ENCODE measurements around the gene MEIS2.
A peak's percentile ranks its signal among the peaks of the same experiment; 100 is the strongest.

MEIS2 gene

DNA sequence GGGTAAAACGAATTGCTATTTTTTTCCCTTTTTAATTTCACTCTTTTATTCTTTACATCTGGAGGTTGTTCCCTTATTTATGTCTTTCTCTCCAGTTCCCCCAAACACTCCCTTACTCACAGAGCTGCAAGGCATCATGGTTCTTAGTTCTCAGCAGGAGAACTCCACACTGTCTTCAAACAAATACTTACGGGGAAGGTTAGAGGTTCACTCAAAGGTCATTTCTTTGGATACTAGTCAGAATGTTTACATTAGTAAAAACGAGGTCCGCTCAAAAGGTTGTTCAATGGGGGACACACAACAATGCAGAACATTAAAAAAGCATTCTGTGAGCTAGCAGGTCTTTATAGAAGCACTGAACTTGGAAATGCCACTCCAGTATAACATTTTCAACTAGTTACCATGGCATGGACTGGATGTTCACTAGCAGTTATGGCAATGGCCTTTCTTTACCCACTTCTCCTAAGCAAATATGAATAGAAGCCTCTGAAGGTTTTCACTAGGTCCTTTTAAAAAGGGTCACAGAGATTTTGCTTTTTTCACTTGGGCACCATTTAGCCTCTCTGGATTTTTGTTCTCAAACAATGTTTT is 201.7 kb downstream of the MEIS2 start:
- no peak for DNase-seq (ENCODE audit: low read depth)

DNA sequence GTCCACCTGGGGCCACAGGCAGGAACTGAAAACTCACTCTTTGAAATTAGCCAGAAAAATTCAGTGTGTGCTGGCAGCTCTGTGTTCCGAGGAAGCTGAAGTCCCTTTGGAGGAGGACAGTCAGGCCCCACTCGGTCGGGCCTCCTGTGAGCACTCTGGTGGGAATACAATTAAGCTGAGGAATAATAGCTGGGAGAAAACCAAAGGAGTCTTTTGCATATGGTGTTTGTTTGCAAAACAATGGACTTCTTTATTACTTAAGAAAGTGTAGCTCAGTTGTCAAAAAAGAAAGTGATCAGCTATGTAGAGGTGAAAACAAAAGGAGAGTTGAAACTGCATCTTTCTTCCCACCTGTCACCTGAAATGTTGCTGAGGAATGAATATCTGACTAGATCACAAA is 202.5 kb downstream of the MEIS2 start:
- no peak for DNase-seq (ENCODE audit: low read depth)

DNA sequence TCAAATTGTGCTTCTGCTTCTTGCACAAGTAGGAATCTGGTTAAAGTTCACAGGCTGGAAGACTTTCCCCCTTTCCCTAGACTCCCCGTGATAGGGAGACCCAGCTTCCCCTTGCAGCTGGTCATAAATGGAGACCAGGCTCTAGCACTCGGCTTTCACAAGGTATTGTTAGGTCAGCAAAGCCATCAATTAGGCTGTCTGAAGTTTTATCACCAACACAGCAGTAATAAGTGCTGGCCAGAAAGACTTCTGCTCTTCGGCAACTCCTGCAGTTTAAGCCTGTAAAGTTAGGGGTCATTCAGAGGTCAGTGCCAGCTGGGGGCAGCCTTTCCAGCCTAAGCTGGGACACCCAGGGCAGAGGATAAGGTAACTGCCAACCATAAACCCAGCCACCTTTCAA is 203.4 kb downstream of the MEIS2 start:
- peak; percentile 17 for DNase-seq (ENCODE audit: low read depth)

DNA sequence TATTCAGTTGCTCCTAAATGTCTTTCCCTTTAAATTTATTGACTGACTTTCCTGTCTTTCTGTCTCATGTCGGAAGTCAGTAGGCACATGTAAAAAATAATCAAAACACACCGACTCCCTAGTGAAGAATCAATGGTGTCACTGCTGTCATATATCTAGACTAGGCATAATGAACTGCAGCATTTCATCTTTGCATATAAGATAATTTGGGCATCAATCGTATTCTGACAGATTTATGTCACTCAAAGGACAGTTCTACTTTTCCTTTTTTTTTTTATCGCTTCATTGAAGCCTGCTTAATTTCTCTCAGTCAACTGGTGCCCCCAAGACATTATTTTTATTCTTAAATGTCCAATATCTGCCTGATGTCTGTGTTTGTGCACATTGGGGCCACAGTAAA is 206.3 kb downstream of the MEIS2 start:
- no peak for DNase-seq (ENCODE audit: low read depth)

DNA sequence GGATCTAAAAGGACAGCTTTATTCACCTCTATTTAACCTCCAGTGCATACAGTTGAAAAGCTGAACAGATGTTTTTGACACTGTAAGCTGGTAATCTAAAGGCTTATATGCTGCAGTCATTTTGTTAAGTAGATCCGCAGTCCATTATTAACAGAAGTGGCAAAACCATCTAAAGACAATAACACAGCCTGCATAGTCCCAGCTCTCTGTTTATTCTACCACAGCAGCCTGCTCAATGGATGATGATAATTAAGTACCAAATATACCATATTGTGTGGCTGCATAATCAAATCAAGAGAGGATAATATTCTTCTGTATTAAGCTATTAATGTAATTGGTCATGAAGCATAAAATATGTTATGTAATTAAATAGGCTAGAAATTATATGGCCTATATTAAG is 207.1 kb downstream of the MEIS2 start:
- no peak for DNase-seq (ENCODE audit: low read depth)

DNA sequence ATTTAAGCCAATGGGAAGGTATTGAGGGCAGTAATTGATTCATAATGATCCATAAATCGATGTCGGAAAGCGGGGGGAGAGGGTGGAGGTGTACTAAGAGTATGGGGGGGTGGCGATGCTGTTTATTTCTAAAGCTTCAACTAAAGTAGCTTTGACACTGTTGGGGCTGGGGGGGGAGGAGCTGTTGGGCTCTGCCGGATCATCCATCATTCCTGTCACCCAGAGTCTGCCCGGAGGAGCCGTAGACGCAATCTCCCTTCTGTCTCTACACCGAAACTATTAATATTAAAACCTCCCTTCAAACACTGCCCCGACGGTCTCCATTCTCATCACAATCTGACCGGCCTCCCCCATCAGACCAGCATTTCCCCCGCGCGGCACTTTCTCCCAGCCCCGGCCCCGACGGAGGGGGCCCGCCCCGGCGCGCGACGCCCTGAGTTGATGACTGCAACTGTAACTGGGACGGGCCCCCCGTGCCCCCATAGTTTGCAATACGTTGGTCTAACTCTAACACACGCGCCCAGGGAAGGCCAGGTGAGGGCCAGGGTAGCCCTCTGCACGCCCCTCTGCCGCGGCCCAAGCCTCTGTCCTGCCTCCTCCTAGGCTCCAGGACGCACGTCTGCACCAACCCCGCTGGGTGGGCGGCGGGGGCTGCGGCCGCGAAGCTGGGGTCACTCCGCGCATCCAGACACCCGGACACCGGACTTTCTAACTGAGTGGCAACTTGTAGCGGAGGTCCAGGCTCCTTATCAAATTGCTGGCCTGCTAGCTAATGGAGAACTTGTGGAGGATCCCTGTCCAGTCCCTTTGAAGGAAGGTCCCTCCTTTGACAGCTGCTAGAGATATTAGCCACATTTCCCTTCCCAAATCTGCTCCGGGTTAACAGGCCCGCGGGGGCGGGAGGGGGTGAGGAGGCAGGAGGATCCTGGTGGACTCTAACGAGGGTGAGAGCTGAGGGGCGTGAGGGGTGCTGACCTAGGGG is 212.0 kb downstream of the MEIS2 start:
- DNase-seq (ENCODE audit: low read depth) = no peak

DNA sequence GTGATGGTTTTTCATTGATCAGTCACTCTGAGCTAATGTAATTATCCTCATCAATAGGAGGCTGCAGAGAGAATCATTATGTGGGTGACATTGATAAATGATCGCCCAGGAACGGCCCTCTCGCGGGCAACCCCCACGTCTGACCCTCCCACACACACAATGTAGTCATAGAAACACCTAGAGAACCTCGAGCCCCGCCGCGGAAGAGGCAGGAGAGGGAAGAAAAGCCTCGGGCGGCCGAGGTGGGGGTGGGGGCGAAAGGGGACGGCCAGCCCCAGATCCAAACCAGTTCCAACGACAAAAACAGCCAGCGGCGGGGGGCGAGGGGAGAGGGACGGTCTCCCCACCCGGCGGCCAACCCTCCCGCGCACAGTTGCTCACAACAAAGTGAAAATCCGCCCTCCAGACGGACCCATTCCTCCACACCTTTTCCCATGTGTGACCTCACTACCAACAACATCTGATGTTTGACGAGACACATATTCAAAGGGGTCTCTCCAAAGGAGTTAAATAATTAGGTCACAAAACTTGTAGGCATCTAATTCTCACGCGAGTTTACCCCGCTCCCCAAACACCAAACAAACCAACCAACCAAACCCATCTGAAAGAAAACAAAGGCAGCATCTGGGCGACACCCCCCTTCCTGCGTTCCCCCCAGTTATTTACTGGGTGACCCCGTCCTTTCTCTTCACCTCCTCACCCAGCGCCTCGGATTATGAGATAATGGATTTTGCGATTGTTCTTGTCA is 213.0 kb downstream of the MEIS2 start:
- DNase-seq (ENCODE audit: low read depth) = no peak

DNA sequence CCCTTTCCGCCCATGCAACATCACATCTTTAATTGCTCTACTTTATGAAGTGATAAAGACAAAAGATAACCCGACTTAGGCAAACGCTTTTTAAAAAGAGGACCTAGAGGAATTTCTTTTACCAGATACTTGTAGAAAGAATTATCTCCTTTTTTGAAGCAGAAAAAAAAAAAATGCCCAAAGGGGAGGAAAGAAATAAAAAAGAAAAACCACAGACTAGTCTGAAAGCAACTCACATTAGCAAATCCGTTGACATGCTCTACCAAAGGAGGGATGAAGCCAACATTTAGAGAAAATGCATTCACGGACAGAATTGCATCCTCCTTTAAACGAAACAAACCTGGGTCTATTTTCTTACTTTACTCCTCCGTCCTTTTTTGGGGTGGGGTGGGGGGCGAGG is 213.6 kb downstream of the MEIS2 start:
- DNase-seq (ENCODE audit: low read depth) = no peak

DNA sequence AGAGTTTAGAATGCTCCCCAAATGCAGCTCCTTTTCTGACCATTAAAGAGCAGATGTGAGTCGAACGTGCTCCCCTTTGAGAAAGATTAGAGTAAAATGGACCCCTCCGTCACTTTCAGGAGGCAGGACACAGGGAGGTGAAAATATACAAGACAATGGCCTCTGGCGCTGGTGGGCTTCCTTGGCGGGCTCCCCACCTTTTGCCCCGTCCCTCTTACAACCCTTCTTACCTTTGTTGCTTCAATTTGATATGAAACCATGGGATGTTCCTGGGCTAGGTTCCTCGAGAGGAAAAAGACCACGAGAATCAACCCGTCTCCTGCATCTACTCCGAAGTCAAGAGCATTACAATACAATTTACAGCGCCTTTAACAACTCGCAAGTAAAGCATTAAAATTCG is 214.2 kb downstream of the MEIS2 start:
- DNase-seq (ENCODE audit: low read depth) = no peak

DNA sequence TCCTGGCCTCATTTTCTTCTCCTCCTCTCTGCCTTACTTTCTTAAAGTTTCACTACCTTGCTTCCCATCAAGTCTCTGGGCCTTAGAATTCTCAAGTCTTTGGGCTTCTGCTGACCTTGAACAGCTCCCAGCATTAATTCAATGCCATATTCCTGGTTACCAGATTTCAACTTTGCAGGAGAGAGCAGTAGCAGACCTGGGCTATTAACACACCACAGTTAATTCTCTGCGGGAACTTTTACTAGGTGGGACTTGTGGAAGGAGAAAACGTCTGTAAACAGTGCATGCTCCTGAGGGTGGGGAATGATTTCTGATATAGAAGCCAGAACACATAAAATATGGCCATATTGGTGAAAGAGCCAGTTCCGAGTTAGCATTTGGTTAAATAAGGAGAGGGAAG is 214.6 kb downstream of the MEIS2 start:
- DNase-seq (ENCODE audit: low read depth) = no peak

DNA sequence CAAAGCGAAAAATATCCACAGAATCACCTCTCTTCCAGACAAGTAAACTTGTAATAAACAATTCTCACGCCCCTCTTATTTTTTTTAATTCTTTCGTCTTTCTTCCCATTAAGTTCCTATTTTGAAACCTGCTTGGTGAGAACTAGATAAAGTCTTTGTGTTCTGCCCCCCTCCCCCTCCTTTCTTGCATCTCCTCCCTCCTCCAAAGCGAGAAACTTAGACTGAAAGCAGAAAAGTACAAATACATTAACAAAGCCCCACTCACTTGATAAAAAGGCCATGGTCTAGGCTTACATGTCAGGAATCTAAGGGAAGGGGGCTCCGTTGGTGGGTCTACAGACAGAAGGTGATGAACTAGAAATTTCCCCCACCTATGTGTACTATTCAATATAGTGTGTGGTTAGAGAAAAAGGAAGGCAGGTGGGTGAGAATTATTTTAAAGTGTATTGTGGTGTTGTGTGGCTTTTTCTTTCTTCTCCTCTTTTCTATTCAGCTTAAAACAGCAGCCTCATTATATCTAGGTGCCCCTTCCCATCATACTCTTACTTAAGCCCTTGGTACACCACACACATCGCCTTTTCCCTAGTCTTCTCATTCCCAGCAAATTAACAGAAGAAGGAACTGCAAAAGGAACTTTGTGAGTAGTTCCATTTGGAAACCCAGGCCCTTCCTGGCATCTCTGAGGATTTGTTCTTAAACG is 215.3 kb downstream of the MEIS2 start:
- DNase-seq (ENCODE audit: low read depth) = no peak

DNA sequence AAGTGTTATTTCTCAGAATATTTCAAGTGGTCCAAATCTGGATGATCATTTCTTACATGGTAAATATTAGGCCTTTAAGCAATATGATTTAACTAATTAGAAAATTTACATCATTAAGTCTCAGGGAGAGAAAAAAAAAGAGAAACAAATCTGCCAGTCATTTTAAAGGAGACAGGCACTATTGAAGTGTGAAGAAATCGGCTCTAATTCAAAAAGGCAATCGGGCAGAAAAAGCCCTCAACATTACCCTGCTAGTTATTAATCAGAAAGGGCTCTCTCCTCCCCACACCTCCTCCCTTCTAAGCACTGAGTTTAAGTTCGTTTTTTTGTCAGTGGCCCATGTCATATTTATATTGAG is 215.9 kb downstream of the MEIS2 start:
- no peak for DNase-seq (ENCODE audit: low read depth)

DNA sequence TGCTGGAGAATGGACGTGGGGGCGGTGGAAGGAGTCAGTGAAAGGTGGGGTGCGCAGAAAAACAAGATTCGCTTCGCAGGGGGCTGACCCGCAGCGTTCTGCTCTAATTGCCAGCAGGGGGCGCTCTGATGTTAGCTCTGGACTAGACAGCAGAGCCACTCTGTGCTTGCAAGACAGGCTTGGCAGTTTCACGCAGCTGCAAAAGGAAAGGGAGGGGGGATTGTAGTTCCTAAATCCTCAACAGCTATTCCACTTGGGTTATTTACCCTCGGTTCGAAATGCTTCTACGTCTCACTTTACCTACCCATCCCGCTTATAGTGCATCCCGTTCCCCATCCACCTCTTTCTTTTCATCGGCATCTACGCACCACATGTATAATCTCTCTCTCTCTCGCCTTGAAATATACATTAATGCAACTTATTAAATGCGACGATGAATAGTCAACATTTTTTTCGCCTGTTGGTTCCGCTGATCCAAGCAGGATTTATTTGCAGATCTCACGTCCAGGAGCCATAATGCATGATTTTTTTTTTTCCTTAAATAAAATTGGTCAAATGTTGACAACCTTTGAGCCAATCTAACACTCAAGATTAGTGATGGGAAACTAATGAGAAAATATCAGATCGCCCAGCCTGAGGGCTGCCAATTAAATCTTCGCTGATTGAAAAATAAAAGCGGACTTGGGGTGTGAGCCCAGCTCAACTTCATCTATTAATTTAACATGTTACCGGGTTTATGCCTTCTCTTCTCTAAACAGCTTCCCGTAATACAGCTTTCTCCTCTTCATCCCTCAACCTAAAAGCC is 216.4 kb downstream of the MEIS2 start:
- DNase-seq (ENCODE audit: low read depth) = peak; percentile 58

DNA sequence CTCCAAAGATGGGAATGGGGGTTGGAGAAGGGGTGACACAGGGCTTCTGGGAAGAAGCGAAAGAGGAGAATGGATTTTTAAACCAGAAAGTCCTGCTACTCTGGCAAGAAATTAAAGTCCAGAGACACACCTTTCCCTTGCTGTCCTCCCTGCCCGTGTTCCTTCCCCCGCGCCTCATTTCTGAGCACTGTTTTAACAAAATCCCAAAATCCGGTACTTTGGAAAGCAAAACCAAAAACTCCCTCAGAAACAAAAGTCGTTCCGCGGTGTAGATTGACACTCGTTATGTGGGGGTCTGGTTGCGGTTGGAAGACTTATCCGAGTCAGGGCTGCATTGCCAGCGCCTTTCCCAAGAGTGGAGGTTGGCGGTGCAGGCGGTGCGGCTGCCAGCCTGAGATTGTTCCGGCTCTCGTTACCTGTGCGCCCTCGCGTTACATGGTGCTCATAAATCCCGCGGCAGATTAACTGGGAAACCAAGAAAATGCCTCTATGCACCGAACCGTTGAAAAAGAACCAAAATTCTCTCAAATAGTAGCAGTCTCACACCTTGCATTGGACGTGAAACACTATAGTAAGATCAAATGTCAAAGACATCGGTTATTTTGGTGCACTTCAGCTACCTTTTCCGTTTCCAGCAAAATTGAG is 217.7 kb downstream of the MEIS2 start:
- no peak for DNase-seq (ENCODE audit: low read depth)

DNA sequence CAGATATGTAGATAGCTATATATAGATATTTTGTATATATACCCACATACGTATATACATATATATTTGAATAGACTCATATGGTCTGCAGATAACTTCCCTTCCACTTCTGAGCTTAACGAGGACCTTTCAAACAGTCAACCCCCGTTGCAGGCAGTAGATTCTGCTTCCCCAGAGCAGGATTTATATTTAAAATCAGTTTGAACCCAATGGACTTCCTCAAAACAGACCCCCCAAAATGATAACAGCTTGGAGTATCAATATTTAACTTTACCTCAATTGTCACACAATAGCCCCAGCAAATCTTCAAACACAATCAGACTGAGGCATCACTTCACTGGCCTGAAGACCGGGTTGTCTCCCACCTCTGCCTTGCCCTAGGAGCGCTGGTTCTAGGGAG is 218.3 kb downstream of the MEIS2 start:
- no peak for DNase-seq (ENCODE audit: low read depth)

DNA sequence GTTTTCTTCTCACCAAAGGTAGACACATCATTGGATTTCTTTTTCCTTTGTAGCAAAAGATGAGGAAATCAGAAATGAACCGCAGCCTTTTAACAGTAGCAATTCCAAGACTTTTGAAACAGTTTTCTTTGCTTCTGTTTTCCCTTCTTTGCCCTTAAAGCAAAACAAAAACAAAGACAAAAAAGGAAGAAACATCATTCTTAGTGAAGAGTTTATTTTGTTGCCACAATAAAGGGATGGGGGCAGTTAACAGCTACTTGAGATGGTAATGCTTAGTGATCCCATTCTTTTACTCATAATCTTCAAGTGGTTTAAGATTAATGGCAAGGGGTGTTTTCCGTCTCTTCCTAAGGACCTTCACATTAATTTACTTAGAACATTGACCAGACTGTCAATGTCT is 218.8 kb downstream of the MEIS2 start:
- no peak for DNase-seq (ENCODE audit: low read depth)

DNA sequence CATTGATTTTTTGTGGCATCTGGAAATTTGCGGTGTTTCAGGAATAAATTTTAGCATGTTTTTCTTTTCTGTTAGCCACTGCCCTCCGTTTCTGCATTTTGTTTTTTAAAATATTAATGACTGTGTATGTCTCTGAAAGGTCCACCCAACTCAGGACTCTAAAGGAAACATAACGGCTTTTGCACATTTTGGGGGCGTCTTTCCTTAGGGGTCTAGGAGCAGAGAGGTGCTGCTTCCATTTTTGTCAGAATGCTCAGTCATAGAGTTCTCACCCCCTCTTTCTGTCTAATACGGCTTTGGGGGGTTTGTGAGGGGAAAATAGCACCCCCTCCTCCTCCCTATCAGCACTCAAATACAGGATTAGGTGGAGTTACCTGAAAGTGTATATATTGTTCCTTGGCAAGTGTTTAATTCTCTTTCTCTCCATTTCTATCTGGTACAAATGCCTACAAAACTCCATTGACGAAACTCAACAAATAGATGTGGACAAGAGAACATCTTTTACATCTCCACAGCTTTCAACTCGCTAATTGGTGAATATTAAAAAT is 219.4 kb downstream of the MEIS2 start:
- DNase-seq (ENCODE audit: low read depth) = no peak

DNA sequence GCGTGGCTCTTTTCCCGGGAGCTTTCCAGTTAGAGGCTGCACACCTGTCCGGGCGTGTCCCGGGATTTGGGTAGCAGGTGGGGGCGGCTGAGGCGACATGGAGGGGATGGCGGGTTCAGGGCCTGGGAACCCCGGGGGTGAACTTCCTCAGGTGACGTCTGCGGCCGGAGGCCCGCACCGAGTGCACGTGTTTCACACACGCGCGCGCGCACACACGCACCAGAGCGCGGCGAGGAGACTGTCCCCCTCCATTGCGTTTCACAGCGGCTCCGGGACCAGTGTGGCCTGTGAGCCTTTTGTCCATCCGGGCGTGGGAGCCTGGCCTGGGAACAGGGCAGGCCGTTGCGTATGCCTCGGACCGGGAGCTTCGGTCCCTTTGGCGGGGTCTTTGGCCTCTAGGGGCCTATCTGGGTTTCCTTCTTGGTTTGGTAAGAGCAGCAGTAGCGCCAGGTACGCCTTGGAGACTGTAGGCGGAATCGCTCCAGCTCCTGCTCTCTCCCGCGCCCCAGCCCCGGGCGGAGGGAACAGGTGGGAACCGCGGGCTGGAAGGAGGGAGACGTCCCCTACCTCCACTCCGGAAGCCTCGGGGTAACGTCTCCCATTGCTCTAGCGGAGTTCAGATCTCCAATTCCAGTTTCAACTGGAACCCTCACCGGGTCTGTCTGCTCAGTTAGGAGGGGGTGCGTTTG is 220.0 kb downstream of the MEIS2 start:
- DNase-seq (ENCODE audit: low read depth) = no peak

DNA sequence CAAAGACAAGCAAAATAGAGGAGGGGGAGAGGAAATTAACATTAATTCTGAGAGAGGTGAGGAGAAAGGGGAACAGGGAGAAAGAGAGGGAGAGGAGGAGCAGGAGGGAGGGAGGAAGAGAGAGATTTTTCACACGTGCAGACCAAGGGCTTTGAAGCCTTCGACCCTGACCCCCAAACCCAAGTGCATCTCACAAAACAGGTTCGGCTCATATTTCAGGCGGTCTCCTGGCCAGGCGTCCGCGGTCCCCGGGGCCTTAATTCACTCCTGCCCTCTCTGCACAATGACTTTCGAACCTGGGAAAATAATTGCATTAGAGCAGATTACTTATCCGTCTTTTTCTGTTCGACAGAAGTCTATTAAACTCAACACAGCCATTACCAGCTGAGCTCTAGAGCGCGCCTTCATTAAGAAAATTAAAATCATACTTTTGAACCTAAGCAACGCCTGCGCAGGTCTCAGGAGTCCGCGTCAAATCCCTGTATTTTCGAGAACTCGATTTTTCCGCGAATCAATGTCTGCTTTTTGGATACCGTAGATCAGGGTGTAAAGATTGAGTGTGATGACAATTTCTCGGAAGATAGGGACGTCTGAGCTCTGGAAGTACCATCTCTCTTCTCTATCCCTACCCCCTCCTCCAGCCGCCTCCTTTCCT is 220.7 kb downstream of the MEIS2 start:
- DNase-seq (ENCODE audit: low read depth) = no peak
